ENCODE measurements around the gene ELK4. TPM values are rescaled to one million over a fixed set of nuclear protein-coding genes. Genes with fewer than 3 reads are reported as not detected.

Gene ELK4
- total and polyA plus RNA-seq, 2 of the 8 experiments (the other 6 are each of a cell fraction or from before 2014, with no cell fraction given), result 2.9 to 26.3 TPM

DNA sequence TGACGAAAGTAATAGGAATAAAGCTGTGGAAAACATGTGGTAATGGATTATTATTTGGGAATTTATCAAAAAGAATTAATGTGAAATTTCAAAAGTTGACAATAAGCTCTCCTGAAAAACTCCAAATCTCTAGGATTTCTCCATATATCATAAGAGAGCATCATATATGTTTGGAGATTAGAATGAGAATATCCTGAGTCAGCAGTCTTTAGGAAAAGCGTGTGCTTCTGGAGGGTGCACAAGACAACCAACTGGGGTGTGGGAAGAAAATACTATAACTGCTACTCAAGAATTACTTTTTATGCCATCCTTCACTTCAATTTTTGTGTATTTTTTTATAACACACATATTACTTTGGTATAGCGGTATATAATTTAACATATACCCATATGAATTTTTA, 19.7 kb downstream of the ELK4 start:
- Histone ChIP-seq H3K56ac (replicated peaks; ENCODE audit: insufficient read length, low read depth, low read length) (no peak overlapping the region), H2AFZ (ENCODE audit: low read length) (no peak overlapping the region), H3K27me3 (replicated peaks in 1 of 4; ENCODE audit: control insufficient read depth in 3 of 4, extremely low read depth in 1 of 4, insufficient read depth in 3 of 4, low read length in 3 of 4) (peaks cover 0 to 2% (median 0%) of the 10 kb centered on the region in 4 experiments; a peak in 1 of 7 replicates), H3K9me3 (ENCODE audit: insufficient read depth in 2 of 2, low read depth in 1 of 2, low read length in 1 of 2) (no peaks in the 10 kb centered on the region), H3K27ac (ENCODE audit: low read depth, low read length) (no peak overlapping the region), H4K8ac (ENCODE audit: extremely low read depth, insufficient read depth, low read length) (no peak overlapping the region), H3K79me1 (ENCODE audit: low read depth, low read length) (no peaks in the 10 kb centered on the region; the same call in 1 of the 2 replicates), H3K18ac (ENCODE audit: extremely low read depth, low read length) (no peak overlapping the region), H4K91ac (replicated peaks; ENCODE audit: insufficient read length, low read length) (no peak overlapping the region), H3K23me2 (ENCODE audit: low read depth, low read length) (peaks cover 2% of the 10 kb centered on the region; the same call in 1 of the 2 replicates), H3K4me1 (replicated peaks in 1 of 4; ENCODE audit: control insufficient read depth in 3 of 4, insufficient read depth in 4 of 4, low read length in 3 of 4) (no peaks in the 10 kb centered on the region), H3K4ac (replicated peaks; ENCODE audit: insufficient read length, low read depth, low read length) (no peak overlapping the region), H2BK120ac (replicated peaks; ENCODE audit: low read depth, low read length) (no peak overlapping the region), H2BK15ac (ENCODE audit: low read length) (no peak overlapping the region), H2AK5ac (ENCODE audit: low read depth, low read length) (no peak overlapping the region), H3K4me2 (ENCODE audit: insufficient read depth in 1 of 2, low read depth in 2 of 2, low read length in 2 of 2) (no peak overlapping the region), H3K9ac (replicated peaks in 1 of 4; ENCODE audit: extremely low read depth in 1 of 4, low read depth in 3 of 4, low read length in 3 of 4) (no peak overlapping the region), H3K23ac (ENCODE audit: insufficient read length) (no peak overlapping the region), H4K20me1 (replicated peaks in 1 of 2; ENCODE audit: control insufficient read depth in 1 of 2, insufficient read depth in 2 of 2, low read length in 2 of 2) (no peaks in the 10 kb centered on the region), H3K14ac (ENCODE audit: insufficient read length) (no peak overlapping the region), H4K5ac (ENCODE audit: insufficient read length, low read depth, low read length) (no peak overlapping the region), H2BK5ac (ENCODE audit: low read depth, low read length) (no peak overlapping the region), H3K36me3 (ENCODE audit: control insufficient read depth in 2 of 4, insufficient read depth in 4 of 4, low read length in 3 of 4) (peaks cover 7 to 60% (median 23%) of the 10 kb centered on the region in 4 experiments; a peak in 7 of 8 replicates), H3K4me3 (ENCODE audit: extremely low read depth in 1 of 4, insufficient read depth in 2 of 4, low read depth in 3 of 4, low read length in 4 of 4) (no peak overlapping the region), H2BK20ac (ENCODE audit: low read length) (no peak overlapping the region), H2BK12ac (ENCODE audit: low read depth, low read length) (no peak overlapping the region), H3K79me2 (ENCODE audit: control insufficient read depth in 1 of 2, insufficient read depth in 2 of 2, low read length in 2 of 2) (0 out of 4 replicates have a peak, but pooled peaks cover 0 to 7% of the 10 kb centered on the region in 2 experiments)
- no peak for DNase-seq (ENCODE audit: low read depth in 1 of 2, low spot score in 2 of 2)
- FAIRE-seq, result no peak
- ChIA-PET CTCF (ENCODE audit: partially characterized antibody) (interaction anchor here (0.6 to 1.0 kb wide), 2 partner anchors 24 to 38 kb away, joined by 3 read pairs; no protein-coding TSS in a partner anchor), POLR2A (ENCODE audit: partially characterized antibody) (interaction anchor here (1.6 kb wide), 1 partner anchor 13 kb away, joined by 3 read pairs; no protein-coding TSS in a partner anchor)
- 96% methylated on average over 3 of the region's 3 CpGs; no CpG with 5 or more reads in 1 of the 2 experiments for WGBS, 2 experiments (ENCODE audit: extremely low coverage in 1 of 2, insufficient coverage in 1 of 2, insufficient read length in 1 of 2, insufficient replicate concordance in 2 of 2, low coverage in 1 of 2, low lambda C conversion rate in 2 of 2, missing lambda C conversion rate in 1 of 2)
- TF ChIP-seq POU5F1 (IDR thresholded peaks at IDR 0.05; ENCODE audit: low read depth, low read length) (no peak), MAFK (IDR thresholded peaks at IDR 0.05; ENCODE audit: low read depth, low read length) (peak; percentile 71), EGR1 (IDR thresholded peaks at IDR 0.05; ENCODE audit: borderline replicate concordance, low read depth, low read length) (no peak), RNF2 (IDR thresholded peaks at IDR 0.05; ENCODE audit: borderline replicate concordance, low read depth, low read length, missing control alignments, poor library complexity, severe bottlenecking) (no peak)
